GM12891 (cell line): ENCODE data around the gene MYH6.

Experiments used
- DNase-seq: peaks from one replicate; pipeline ENCODE4 v3.0.0; 2011; ENCODE audit warnings: low spot score; ENCODE audit not compliant: insufficient read length
- FAIRE-seq: peaks from 2 replicates; lab custom pipeline; 2011; peaks lifted over from hg19 to GRCh38; lab: Jason Lieb, UNC
- PAX5 ChIP-seq: IDR thresholded peaks from 2 replicates; pipeline ENCODE4 v1.6.1; 2011; ENCODE audit warnings: low read length, moderate library complexity, mild to moderate bottlenecking; ENCODE audit not compliant: insufficient read depth, severe bottlenecking
- POLR2A ChIP-seq: IDR thresholded peaks from 2 replicates; pipeline ENCODE4 v1.6.1; 2011; ENCODE audit warnings: low read depth, low read length, control low read depth
- POLR2AphosphoS5 ChIP-seq: IDR thresholded peaks from 2 replicates; pipeline ENCODE4 v1.6.1; 2011; ENCODE audit warnings: low read depth, low read length, control low read depth
- POU2F2 ChIP-seq: IDR thresholded peaks from 2 replicates; pipeline ENCODE4 v1.6.1; 2011; ENCODE audit warnings: low read depth, mild to moderate bottlenecking, control low read depth, low read length, moderate library complexity
- SPI1 ChIP-seq: IDR thresholded peaks from 2 replicates; pipeline ENCODE4 v1.6.1; 2011; ENCODE audit warnings: low read depth, low read length, control low read depth
- TAF1 ChIP-seq: IDR thresholded peaks from 2 replicates; pipeline ENCODE4 v1.6.1; 2011; ENCODE audit warnings: low read depth, low read length, control low read depth

Gene MYH6

GRCh38 chr14:23365732-23366425 lies 42.2 kb downstream of the MYH6 start:
- TF ChIP-seq SPI1 (no peak), POLR2A (no peak), POU2F2 (no peak), TAF1 (no peak), PAX5 (no peak), POLR2AphosphoS5 (no peak)
- DNase-seq (no peak), FAIRE-seq (no peak)

GRCh38 chr14:23365036-23365731 lies 42.9 kb downstream of the MYH6 start, which contains the start of gene EFS:
Gene EFS, minus strand, starts transcription at chr14:23365172. Its CDS starts 147 bp downstream, at chr14:23365025.
- TF ChIP-seq POLR2AphosphoS5: no peak
- no peak for TF ChIP-seq TAF1
- no peak for TF ChIP-seq PAX5
- TF ChIP-seq POLR2A: no peak
- TF ChIP-seq SPI1: no peak
- no peak for TF ChIP-seq POU2F2
- DNase-seq (no peak), FAIRE-seq (no peak)

GRCh38 chr14:23364164-23365035 lies 43.7 kb downstream of the MYH6 start:
- TF ChIP-seq POU2F2: no peak
- no peak for TF ChIP-seq POLR2A
- TF ChIP-seq PAX5: no peak
- TF ChIP-seq TAF1: no peak
- TF ChIP-seq POLR2AphosphoS5: no peak
- no peak for TF ChIP-seq SPI1
- no peak for DNase-seq
- no peak for FAIRE-seq

GRCh38 chr14:23362200-23362599 lies 45.9 kb downstream of the MYH6 start:
- no peak for TF ChIP-seq POU2F2
- TF ChIP-seq SPI1: no peak
- no peak for TF ChIP-seq POLR2A
- TF ChIP-seq TAF1: no peak
- TF ChIP-seq PAX5: no peak
- TF ChIP-seq POLR2AphosphoS5: no peak
- FAIRE-seq (no peak), DNase-seq (no peak)

- FAIRE-seq (no peak), DNase-seq (no peak)
- no peak for TF ChIP-seq POLR2AphosphoS5
- TF ChIP-seq POLR2A: no peak
- TF ChIP-seq POU2F2: no peak
- TF ChIP-seq PAX5: no peak
- TF ChIP-seq TAF1: no peak
- no peak for TF ChIP-seq SPI1
Observed at GRCh38 chr14:23361763-23362162, 46.3 kb downstream of the MYH6 start.

- FAIRE-seq: no peak
- DNase-seq: no peak
Observed at GRCh38 chr14:23361320-23361719, 46.8 kb downstream of the MYH6 start.

GRCh38 chr14:23360496-23360895 lies 47.6 kb downstream of the MYH6 start:
- TF ChIP-seq SPI1 (no peak), POLR2AphosphoS5 (no peak), POU2F2 (no peak), POLR2A (no peak), PAX5 (no peak), TAF1 (no peak)
- FAIRE-seq: no peak
- DNase-seq: no peak

More at GRCh38 chr14:23361320-23361719, 46.8 kb downstream of the MYH6 start:
- no peak for TF ChIP-seq SPI1
- no peak for TF ChIP-seq POU2F2
- no peak for TF ChIP-seq POLR2AphosphoS5
- TF ChIP-seq POLR2A: no peak
- no peak for TF ChIP-seq TAF1
- no peak for TF ChIP-seq PAX5

- FAIRE-seq (no peak), DNase-seq (no peak)
- TF ChIP-seq TAF1 (no peak), POLR2A (no peak), POLR2AphosphoS5 (no peak), POU2F2 (no peak)
Observed at GRCh38 chr14:23359722-23360447, 48.2 kb downstream of the MYH6 start.

GRCh38 chr14:23359167-23359626 lies 48.9 kb downstream of the MYH6 start:
- no peak for DNase-seq
- TF ChIP-seq PAX5: no peak
- no peak for TF ChIP-seq POLR2AphosphoS5
- no peak for TF ChIP-seq POU2F2
- no peak for TF ChIP-seq TAF1
- TF ChIP-seq POLR2A: no peak
- TF ChIP-seq SPI1: no peak
- FAIRE-seq: no peak
